GM19328 (cell line): ENCODE results near the gene ABCE1.

Source experiments
- ATAC-seq: cut with Tn5 transposase; IDR thresholded peaks from one replicate; pipeline ENCODE4 v1.9.1; 2021; ENCODE audit warnings: mild to moderate bottlenecking, moderate library complexity; ENCODE audit not compliant: unreplicated experiment

ABCE1 gene

DNA sequence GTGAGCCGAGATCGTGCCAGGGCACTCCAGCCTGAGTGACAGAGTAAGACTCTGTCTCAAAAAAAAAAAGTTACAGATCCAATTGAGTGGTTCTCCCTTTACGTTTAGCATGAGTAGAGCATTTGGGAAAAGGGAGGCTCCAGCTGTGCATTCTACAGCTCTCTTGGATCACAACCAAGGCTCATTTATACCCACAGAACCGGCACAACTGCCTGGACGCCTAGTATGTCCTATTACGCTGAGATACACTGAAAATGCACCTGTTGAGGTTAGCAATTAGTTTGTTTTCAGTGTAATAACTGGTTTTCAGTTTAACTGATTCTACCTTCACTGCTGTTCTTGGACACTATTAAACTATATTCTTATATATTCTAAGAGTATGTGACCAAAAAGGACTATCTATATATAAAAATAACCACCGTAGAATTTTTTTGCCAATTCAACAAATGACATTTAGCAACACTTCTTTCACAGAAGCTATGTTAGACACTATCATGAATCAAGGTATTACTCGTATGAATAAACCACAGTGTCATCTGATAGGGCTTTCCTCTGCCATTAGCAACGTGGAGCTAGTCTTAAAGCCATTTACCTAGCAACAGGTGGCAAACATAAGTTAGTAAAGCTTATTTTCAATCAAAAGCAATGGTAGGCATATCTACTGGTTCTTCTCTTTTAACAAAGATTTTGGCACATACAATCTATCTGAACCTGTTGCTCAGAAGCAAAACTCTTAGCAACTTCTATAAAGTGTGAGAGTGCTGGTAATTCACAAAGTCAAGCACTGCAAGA lies 78.7 kb downstream of the ABCE1 start:
- ATAC-seq, result no peak

- no peak for ATAC-seq
These were observed 79.4 kb downstream of the ABCE1 start for GRCh38 chr4:145177511-145177905.

DNA sequence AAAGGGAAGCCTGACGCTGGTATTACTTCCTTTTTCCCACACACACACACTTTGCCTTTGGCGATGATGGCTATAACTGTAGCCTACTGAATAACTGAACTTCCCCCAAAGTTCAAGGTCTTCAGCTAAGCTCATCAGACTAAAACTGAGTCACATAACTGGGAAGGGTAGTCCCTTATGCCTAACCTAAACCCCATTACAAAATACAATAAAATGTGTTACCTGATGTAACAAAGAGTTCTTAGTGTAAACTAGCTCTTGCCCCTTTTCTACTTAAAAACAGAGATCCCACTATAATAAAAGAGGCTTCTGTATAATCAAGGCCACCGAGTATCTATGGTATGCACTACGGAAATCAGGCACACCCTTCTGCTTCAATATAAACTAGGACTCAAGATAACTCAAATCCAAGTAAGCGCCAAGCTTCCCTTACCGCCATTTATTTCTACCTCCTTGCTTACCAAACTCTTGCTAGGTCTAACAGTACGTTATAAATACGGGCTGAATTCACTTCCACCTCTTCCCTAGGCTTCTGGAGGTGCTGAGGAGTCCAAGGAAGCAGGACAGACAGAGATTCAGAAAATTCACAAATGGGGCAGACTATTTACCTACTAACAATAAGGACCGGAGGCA lies 79.9 kb downstream of the ABCE1 start:
- no peak for ATAC-seq

GRCh38 chr4:145178740-145179280 lies 80.7 kb downstream of the ABCE1 start:
- no peak for ATAC-seq
